HG02610 (cell line): ENCODE measurements around the gene CCK.

Experiments
- ATAC-seq: cut with Tn5 transposase; IDR thresholded peaks from one replicate; pipeline ENCODE4 v1.9.1; 2021; ENCODE audit warnings: mild to moderate bottlenecking, moderate library complexity; ENCODE audit not compliant: unreplicated experiment

CCK gene

GRCh38 chr3:42270561-42270960, 4.6 kb upstream of the CCK start:
- no peak for ATAC-seq

GRCh38 chr3:42269647-42270046, 3.7 kb upstream of the CCK start:
- no peak for ATAC-seq

GRCh38 chr3:42267878-42268277, 1.9 kb upstream of the CCK start:
- no peak for ATAC-seq

- ATAC-seq, result no peak
These were observed 660 bp downstream of the CCK start for GRCh38 chr3:42265059-42265991.

GRCh38 chr3:42264399-42265058, 1.5 kb downstream of the CCK start:
- ATAC-seq, result no peak

GRCh38 chr3:42263354-42264346, 2.3 kb downstream of the CCK start:
- ATAC-seq, result no peak

GRCh38 chr3:42262525-42262924, 3.5 kb downstream of the CCK start:
- no peak for ATAC-seq

GRCh38 chr3:42257007-42257406, 9.0 kb downstream of the CCK start:
- no peak for ATAC-seq

- ATAC-seq, result no peak
These were observed 9.7 kb downstream of the CCK start for GRCh38 chr3:42256135-42256819.

GRCh38 chr3:42254566-42254965, 11.4 kb downstream of the CCK start:
- ATAC-seq, result no peak

- ATAC-seq, result no peak
These were observed 15.2 kb downstream of the CCK start for GRCh38 chr3:42250761-42251160.

GRCh38 chr3:42247576-42248027, 18.4 kb downstream of the CCK start:
- no peak for ATAC-seq

- no peak for ATAC-seq
These were observed 19.9 kb downstream of the CCK start for GRCh38 chr3:42246091-42246490.

GRCh38 chr3:42236611-42237010, 29.4 kb downstream of the CCK start:
- no peak for ATAC-seq

GRCh38 chr3:42235532-42235931, 30.5 kb downstream of the CCK start:
- ATAC-seq, result no peak

- no peak for ATAC-seq
These were observed 35.1 kb downstream of the CCK start for GRCh38 chr3:42230860-42231259.

GRCh38 chr3:42229942-42230688, 35.9 kb downstream of the CCK start:
- no peak for ATAC-seq

GRCh38 chr3:42229266-42229941, 36.6 kb downstream of the CCK start:
- no peak for ATAC-seq

GRCh38 chr3:42228796-42229195, 37.2 kb downstream of the CCK start:
- no peak for ATAC-seq
